IPS-11a (cell line): Measurements from ENCODE around the gene TMEM80.
"Not testable (repeated sequence)": the region's sequence is repeated elsewhere in the genome, so short reads cannot be mapped to it uniquely, and the experiment has no call there.

Experiments used
- H3K4me3 ChIP-seq: one replicate; pipeline ENCODE4 v1.5.1; 2013; ENCODE audit warnings: low read depth, low read length, control low read depth

The TMEM80 gene

DNA sequence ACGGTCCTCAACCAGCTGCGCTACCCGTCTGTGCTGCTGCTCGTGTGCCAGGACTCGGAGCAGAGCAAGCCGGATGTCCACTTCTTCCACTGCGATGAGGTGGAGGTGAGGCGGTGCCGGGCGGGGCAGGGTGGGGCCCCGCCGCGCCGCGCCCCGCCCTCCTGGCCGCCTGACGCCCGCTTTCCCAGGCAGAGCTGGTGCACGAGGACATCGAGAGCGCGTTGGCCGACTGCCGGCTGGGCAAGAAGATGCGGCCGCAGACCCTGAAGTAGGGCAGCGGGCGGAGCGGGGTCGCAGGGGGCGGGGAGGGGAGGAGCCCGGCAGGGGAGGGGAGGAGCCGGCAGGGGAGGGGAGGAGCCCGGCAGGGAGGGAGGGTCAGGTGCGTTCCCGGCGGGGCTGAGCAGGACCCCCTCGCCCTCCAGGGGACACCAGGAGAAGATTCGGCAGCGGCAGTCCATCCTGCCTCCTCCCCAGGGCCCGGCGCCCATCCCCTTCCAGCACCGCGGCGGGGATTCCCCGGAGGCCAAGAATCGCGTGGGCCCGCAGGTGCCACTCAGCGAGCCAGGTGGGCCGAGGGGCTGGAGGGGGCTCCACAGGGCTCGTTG is 25.1 kb downstream of the TMEM80 start:
- no peak overlapping the region for H3K4me3 ChIP-seq

DNA sequence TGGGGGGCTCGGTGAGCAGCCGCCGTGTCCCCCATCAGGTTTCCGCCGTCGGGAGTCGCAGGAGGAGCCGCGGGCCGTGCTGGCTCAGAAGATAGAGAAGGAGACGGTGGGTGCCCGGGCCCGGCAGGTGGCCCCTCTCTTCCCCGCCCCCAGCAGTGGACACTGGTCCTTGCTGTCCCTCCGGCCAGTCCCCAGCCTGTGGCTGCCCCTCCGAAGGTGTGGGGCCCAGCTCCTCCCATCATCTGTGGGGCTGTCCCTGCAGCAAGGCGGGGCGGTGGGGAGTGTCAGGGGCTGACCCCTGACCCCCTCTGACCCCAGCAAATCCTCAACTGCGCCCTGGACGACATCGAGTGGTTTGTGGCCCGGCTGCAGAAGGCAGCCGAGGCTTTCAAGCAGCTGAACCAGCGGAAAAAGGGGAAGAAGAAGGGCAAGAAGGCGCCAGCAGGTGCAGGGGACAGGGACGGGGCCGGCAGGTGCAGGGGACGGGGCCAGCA is 25.7 kb downstream of the TMEM80 start:
- no peak overlapping the region for H3K4me3 ChIP-seq

DNA sequence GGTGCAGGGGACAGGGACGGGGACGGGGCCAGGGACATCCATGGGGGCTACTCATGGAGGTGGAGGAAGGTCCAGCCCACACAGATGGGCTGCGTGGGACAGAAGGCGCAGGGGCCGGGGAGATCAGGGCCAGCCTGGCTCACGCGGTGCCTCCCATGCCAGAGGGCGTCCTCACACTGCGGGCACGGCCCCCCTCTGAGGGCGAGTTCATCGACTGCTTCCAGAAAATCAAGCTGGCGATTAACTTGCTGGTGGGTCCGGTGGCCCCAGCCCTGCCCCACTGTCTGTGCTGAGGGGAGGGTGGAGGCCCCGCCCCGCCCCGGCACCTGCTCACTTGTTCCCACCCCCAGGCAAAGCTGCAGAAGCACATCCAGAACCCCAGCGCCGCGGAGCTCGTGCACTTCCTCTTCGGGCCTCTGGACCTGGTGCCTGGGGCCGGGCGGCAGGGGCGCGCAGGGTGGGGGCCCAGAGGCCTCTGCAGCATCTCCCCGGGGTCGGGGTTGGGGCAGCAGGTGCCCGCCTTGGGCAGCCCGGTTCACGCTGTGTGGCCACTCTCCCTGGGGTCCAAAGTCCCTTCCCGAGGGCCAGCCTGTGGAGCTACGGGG is 26.2 kb downstream of the TMEM80 start:
- no peak overlapping the region for H3K4me3 ChIP-seq

DNA sequence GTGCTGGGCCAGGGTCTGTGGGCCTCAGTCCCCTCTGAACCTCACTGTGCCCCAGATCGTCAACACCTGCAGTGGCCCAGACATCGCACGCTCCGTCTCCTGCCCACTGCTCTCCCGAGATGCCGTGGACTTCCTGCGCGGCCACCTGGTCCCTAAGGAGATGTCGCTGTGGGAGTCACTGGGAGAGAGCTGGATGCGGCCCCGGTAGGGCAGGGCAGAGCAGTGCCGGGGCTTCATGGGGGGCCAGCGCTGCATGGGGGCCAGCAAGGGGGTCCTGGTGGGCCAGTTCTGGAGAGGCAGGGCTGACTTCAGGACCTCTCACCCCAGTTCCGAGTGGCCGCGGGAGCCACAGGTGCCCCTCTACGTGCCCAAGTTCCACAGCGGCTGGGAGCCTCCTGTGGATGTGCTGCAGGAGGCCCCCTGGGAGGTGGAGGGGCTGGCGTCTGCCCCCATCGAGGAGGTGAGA is 26.8 kb downstream of the TMEM80 start:
- no peak overlapping the region for H3K4me3 ChIP-seq

DNA sequence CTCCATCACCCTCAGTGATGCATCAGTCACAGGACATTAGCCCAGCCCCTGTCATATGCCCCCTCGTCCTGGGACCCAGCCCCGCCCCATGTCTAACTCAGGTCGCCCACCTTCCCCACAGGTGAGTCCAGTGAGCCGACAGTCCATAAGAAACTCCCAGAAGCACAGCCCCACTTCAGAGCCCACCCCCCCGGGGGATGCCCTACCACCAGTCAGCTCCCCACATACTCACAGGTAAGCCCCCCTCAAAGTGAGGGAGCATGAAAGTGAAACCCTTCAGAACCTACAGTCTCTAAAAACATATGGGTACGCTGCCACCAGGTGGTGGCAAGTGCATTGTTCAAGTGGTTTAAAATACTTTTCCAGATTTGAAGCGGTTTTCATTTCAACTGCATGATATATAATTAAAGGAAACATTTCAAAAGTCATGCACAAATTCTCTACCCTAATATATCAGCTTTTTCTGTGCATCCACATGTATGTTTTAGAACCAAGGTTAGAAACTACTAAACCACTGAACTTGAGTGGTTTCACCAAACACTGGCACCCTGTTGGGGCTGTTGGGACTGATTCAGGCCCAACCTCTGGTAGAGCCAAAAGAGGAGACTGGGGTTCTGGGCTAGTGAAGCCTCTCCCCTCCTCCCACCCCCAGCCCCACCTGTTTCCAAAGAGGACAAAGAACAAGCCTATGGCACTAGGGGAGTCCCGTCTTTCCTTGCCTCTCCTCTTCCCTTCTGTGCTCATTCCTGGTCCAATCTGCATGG is 27.7 kb downstream of the TMEM80 start:
- H3K4me3 ChIP-seq, result no peak overlapping the region

DNA sequence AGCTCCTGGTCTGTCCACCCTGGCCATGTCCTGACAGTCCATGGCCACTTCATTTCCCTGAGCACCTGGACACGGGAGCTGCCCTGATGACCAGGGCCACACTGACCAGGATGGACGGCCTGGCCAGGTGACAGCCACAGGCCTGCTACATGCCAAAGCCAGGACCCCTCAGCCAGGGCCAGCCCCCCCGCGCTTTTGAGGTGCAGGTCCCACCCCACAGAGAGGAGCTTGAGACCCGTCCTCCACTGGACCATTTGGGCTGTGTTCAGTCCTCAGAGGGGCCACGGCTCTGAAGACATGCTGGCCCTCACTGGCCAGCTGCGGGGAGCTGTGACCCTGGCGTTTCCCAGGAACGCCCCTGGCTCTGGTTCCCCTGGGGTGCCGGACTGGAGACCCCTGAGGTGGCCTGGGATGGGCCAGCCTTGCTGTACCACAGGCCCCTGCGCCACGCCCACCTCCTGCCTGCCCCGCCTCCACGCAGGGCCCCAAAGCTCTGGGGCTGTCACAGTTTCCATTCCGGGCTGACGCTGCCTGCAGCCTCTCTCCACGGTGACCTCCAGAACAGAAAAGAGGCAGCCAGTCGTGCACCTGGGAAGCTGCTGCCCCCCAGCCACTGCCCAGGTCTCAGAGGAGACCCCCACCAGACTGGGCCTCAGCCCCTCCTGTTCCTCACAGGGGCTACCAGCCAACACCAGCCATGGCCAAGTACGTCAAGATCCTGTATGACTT is 28.6 kb downstream of the TMEM80 start:
- no peak overlapping the region for H3K4me3 ChIP-seq

DNA sequence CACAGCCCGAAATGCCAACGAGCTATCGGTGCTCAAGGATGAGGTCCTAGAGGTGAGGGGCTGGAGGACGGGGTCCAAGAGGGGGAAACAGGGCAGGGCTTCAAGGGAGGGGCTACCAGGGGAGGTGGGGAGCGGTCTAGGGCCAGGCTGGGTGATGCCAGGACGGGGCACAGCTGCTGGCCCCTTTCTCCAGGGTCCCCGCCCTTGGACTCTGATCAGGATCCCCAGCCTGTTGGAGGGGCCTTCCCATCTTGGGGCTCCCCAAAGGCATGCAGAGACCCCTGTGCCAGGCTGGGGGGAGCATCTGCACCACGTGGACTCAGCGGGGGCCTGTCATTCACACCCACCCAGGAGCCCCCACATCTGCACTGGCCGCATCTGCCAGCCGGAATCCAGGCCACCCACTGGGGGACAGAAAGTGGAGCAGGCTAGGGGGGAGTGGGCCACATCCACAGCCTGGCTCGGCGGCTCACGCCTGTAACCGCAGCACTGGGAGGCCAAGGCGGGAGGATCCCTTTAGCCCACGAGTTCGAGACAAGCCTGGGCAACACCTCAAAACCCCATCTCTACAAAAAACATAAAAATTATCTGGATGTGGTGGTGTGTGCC is 29.3 kb downstream of the TMEM80 start:
- no peak overlapping the region for H3K4me3 ChIP-seq

DNA sequence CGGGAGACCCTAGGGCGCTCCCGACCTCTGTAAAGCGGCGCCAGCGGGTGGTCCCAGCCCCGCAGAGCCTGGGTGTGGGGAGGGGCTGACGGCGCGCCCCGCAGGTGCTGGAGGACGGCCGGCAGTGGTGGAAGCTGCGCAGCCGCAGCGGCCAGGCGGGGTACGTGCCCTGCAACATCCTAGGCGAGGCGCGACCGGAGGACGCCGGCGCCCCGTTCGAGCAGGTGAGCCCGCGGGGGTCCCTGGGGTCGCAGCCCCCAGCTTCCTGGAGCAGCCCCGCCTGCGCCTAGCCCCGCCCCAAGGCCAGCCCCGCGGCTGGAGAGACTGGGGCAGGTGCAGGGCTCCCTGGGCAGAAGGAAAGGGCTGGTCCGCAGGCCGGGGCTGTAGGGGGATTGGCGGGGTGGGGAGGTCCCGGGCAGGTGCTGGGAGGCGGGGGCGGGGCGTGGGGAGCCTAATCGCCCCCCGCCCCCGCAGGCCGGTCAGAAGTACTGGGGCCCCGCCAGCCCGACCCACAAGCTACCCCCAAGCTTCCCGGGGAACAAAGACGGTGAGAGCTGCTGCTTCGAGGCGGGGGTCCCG is 30.1 kb downstream of the TMEM80 start:
- peak overlapping the region; percentile 17 for H3K4me3 ChIP-seq

DNA sequence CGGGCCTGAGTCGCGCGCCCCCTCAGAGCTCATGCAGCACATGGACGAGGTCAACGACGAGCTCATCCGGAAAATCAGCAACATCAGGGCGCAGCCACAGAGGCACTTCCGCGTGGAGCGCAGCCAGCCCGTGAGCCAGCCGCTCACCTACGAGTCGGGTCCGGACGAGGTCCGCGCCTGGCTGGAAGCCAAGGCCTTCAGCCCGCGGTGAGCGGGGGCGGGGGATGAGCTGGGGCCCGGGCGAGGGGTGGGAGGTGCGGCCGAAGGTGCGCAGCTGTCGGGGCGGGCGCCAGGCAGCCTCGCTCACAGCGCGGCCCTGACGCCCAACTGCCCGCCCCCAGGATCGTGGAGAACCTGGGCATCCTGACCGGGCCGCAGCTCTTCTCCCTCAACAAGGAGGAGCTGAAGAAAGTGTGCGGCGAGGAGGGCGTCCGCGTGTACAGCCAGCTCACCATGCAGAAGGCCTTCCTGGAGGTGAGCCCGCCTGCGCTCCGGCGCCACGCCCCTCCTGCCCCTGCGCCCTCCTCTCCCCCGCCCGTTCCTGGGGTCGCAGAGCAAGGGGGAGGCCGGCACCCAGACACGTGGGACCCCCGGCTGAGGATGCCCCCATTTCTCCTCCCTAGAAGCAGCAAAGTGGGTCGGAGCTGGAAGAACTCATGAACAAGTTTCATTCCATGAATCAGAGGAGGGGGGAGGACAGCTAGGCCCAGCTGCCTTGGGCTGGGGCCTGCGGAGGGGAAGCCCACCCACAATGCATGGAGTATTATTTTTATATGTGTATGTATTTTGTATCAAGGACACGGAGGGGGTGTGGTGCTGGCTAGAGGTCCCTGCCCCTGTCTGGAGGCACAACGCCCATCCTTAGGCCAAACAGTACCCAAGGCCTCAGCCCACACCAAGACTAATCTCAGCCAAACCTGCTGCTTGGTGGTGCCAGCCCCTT is 30.9 kb downstream of the TMEM80 start:
- H3K4me3 ChIP-seq, result peak overlapping the region; percentile 17

DNA sequence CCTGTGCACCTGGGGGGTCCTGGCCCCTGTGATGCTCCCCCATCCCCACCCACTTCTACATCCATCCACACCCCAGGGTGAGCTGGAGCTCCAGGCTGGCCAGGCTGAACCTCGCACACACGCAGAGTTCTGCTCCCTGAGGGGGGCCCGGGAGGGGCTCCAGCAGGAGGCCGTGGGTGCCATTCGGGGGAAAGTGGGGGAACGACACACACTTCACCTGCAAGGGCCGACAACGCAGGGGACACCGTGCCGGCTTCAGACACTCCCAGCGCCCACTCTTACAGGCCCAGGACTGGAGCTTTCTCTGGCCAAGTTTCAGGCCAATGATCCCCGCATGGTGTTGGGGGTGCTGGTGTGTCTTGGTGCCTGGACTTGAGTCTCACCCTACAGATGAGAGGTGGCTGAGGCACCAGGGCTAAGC is 31.7 kb downstream of the TMEM80 start:
- H3K4me3 ChIP-seq, result no peak overlapping the region

DNA sequence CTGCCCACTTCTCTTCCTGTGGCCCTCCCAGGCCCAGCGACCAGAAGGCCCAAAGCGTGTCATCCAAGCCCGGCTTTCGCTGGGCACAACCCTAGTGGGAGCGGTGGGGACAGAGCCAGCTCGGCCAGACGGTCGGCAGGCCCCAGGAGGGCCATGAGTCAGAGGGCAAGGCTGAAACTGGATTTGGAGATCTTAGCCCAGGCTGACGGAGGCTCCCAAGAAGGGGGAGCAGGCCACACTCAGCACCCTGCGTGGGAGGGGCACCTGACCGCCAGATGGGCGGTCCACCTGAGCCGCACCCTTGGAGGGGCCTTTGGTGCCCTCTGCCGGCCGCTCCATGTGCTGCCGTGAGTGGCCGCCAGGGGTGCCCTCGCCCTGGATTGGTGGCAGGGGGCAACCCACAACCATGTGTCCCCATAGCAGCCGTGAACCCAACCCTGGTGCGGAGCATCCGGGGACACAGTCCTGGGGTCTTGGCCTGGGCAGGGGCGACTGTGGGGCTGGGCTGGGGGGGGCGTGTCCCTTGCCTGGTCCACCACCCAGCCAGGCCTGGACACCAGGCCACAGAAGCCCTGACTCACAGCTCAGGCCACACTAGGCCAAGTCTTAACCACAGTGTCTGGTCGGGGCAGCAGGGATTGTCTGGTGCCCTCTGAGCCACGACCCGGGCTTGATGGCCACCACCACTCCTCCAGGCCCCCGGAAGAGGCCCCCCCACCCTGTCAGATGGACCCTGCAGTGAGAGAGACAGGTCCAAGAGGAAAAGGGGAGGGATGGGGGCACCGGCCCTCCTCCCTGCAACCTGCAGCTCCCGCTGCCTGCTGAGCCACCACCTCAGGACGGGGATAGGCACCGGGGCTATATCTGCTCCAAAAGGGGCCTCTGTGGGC is 32.5 kb downstream of the TMEM80 start:
- H3K4me3 ChIP-seq, result no peak overlapping the region

DNA sequence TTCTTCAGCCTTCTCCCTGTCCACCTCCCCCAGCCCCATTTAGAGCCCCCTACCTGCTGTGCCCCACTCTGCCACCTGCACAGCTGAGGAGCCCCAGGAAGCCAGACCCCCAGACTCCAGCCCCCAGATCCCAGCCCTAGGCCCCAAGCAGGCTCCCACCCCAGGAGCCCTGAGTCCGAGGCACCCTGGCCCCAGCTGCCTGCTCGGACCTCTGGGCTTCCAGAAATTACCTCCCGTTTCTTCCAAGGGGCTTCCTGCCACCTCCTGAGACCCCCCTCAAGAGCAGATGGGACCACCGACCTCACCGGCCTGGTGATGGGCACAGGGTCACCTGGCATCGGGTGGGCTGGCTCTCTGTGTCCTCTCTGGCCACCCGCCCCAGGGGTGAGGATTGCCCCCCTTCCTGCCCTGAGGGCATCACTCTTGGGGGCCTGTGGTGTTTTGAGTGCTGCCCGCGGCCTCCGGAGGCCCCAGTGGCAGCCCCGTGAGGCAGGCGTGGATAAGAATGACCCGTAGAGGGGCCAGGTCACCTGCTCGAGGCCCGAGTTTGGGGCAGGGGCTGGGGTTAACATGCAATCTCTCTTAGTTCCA is 33.4 kb downstream of the TMEM80 start:
- H3K4me3 ChIP-seq, result no peak overlapping the region

DNA sequence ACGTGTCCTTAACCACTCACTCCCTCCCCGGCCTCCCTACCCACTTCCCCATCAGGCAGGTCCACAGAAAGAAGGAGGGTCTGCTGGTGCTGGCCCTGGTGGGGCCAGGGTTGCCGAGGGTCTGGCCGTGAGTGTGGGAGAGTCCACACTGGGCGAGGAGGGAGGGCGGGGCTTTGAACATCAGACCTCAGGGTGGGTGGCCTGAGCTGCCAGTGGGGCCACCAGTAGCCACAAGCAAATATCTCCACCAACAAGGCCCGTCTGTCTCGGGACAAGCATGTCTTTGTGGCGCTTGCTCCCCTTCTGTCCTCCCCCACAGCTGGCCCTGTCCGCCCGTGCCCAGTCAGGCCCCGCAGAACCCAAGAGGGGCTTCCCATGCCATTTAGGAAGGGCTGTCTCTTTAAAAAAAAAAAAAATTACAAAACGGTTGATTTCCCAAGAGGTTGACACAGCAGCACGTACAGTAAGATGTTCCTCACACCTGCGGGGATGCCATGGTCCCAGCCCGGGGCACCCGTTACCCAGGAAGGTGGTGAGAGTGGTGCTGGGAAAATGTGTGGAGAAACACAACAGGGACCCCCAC is 34.0 kb downstream of the TMEM80 start:
- no peak overlapping the region for H3K4me3 ChIP-seq

DNA sequence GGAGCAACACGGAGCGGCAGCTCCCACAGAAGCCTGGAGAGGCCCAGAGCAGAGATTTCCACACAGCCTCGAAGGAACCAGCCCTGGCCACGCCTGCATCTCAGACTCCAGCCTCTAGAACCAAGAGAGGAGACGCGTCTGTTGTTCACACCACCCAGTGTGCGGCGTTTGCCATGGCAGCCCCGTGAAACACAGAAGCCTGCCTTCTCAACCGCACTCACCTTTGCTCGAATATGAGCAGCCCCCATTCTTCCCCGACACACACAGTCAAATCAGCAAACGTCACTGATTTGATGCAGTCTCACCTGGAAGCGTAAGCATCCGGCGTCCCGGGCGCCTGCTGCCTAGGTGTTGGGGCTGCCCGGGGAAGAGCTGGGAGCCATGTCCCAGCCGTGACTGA is 37.5 kb downstream of the TMEM80 start:
- H3K4me3 ChIP-seq, result no peak overlapping the region

DNA sequence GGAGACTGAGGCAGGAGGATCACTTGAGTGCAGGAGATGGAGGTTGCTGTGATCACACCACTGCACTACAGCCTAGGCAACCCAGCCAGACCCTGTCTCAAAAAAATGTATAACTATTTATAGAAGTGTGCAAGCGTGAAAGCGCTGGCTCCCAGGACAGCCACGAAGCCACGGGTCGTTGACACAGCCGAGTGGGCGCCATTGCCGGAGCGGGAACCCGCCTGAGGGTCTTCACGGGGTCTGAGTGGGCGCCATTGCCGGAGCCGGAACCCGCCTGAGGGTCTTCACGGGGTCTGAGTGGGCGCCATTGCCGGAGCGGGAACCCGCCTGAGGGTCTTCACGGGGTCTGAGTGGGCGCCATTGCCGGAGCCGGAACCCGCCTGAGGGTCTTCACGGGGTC is 38.9 kb downstream of the TMEM80 start:
- not testable (repeated sequence) for H3K4me3 ChIP-seq

DNA sequence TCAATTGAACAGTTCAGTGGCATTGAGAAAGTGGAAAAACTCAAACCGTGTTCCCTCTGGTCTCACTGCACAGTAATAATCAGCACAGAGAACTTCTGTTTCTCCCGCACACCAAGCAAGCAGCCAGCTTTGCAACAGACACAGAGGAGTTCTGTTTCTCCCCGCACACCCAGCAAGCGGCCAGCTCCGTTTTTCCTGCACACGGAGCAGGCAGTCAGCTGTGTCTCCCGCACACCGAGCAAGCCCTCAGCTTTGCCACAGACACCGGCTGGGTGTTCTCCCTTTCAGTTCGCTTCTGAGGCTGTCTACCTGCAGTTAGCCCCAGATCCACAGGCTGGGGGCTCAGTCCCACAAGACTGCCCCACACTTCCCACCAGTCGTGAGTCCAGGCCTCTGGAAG is 41.8 kb downstream of the TMEM80 start:
- H3K4me3 ChIP-seq, result no peak overlapping the region

DNA sequence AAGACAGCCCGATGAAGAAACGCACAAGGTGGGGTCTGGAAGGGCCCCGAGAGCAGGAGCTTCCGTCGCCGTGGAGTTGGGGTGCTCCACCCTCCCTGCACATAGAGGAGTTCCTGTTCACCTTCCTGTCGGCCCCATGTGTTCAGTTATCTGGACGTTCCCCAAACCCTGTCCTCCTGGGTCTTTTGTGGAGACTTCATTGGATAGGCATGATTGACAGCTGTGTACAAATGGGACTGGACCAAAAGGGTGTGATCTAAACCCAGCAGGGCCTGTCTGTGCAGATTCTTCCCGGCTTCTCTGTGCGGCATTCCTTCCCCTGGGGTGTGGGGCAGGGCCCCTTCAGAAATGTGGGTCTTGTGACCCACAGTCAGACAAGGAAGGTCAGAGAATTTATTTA is 42.3 kb downstream of the TMEM80 start:
- H3K4me3 ChIP-seq, result not testable (repeated sequence)

DNA sequence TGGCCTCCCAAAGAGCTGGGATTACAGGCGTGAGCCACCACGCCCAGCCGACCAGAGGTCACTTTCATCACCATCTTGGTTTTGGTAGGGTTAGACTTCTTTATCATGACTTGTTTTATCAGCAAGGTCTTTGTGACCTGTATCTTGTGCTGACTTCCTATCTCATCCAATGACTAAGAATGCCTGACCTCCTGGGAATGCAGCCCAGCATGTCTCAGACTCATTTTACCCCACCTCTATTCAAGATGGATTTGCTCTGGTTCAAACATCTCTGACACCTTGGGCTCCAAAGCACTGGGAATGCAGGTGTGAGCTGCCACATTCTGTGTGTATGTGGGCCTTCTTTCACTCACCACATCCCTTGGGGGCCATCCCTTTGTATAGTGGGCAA is 46.5 kb downstream of the TMEM80 start:
- no peak overlapping the region for H3K4me3 ChIP-seq
